Medulla oblongata (tissue), 1 donor: Measurements from ENCODE around the gene RNF111.
A peak's percentile ranks its signal among the peaks of the same experiment; 100 is the strongest.

Experiments
- DNase-seq: peaks from one replicate; pipeline ENCODE4 v3.0.0-alpha.2; 2015; ENCODE audit errors: extremely low spot score

RNF111 gene

DNA sequence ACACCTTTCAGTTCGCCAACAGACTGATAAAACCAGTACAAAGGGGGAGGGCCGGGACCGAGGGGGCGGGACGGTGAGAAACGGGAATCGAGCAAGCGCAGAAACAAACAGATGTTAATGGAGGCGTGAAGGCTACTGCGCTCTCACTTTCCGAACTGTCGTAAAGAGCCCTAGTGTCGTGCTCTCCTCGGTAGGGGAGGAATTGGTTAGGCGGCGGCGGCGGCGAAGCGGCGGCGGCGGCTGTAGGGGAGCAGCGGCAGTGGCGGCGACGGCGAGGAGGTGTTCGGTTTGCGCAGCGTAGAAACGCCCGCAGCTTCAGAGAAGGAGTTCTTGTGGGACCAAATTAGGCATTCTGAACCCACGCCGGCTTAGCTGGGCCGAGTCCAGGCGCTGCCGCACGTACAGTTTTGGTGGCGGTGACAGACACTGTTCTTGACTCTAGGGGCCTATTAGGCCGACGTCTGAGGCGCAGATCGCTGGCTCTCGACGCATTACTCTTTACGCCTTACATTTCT lies at the start of gene RNF111:
TSS of gene RNF111 (plus strand) at position 173 of the 515 bp plus-strand sequence. CDS start 43,160 bp downstream, outside the sequence.
- DNase-seq: peak; percentile 97

DNA sequence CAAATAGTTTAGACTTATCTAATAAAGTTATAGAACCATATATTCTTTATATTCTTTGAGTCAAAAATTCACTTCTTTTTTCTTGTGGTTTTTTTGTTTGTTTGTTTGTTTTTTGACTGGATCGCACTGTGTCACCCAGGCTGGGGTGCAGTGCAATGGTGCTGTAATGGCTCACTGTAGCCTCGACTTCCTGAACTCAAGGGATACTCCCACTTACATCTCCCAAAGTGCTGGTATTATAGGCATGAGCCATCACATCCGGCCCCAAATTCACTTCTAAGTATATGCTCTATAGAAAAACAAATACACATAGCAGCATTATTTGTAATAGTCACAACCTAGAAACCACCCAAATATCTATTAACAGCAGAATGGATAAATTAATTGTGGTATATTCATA lies 40.3 kb upstream of the RNF111 start:
- no peak for DNase-seq

DNA sequence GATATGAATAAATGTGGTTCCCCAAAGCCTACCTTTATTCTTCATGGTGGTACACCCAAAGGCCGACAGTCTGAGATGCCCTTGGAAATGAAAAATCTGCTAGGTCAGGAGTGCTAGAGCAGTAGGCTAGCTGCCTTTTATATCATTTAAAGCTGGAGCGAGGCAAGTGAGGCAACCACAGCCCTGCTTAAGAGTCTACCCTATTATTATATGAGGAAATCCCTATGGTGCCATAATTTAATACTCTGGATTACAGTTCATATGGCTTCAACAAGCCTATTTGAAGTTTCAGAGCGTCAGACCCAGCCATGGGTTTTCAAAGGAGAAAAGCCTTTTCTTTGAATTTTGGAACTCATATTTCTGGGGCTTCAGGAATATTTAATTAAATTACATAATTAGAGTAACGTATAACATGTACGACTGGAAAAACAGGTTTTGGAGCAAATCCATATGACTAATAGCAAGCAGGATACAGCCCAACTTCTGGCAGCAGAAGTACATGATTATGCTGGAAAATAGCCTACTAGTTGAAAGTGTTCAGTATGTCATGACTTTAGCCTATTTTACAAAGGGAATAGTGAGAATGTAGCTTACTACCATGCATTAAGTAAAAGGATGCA lies 36.0 kb upstream of the RNF111 start:
- DNase-seq: no peak

DNA sequence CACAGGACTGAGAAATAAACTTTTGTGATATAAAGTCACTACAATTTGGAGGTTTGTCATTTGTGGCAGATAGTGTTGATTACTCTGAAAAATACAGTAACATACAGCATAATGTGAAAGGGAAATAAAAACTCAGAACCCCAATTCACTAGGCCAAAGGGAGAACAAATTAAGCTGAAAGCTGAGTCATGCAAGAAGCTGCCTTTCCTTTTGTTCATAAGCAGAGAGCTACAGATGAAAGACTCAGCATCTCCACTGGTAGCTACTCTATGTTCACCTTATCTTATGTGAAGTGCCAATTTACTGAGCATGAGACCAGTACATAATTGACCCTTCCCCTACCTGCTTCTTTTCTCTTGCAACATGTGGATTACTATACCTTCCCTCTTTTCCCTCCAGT lies 34.7 kb upstream of the RNF111 start:
- no peak for DNase-seq

DNA sequence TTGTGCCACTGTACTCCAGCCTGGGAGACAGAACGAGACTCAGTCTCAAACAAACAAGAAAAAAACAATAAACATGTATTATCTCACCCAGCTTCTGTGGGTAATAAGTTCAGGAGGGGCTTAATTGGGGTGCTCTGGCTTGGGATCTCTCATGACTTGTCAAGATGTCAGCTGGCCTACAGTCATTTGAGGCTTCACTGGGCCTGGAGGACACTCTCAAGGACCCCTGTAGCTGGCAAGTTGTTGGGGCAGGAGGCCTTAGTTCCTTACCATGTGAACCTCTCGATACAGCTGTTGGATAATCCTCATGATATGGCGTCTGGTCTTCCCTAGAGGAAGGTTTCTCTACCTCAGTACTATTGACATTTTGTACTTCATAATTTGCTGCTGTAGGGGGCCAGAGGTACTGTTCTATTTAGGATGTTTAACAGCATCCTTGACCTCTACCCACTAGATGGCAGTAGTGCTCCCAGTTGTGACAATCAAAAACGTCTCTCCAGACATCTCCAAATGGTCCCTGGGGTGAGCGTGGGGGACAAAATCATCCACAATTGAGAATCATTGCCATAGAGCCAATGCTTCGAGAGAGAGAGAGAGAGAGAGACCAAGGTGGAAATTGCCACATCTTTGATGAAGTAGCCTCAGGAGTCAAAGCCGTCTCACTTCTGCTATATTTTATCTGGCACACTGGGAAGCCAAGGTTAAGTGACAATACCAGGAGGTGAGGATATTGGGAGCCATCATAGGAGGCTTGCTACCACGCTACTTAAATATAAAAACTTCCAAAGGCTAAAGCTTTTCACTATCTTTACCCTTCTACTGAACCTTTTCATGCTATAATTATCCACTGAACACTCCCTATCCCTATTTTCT lies 30.1 kb upstream of the RNF111 start:
- peak; percentile 75 for DNase-seq

DNA sequence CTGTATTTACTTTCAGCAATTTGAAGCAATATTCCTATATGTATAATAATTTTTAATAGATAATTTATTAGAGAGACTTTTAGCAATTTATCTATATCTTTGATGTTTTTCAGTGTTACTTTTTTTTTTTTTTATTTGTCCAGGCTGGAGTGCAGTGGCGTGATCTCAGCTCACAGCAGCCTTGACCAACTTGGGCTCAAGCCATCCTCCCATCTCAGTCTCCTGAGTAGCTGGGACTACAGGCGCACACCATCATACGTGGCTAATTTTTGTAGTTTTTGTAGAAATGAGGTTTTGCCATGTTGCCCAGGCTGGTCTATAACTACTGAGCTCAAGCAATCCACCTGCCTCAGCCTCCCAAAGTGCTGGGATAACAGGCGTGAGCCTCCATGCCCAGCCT lies 28.7 kb upstream of the RNF111 start:
- no peak for DNase-seq

DNA sequence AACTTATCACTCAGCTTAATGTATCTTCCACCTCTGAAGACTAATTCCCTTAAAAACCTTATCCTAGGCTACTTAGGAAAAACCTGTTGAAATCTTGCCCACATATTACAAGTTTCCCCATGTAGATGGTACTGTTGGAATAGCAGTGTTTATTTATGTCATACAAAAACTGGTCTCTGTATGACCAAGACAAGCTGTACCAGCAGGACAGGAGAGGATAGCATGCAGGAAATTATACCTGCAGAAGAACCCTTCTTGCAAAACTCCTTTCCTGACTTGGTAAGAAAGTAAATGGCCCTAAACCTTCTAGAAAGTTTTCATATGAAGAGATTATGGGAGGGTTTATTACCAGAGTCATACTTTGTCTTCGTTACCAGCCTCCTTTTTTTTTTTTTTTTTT lies 25.3 kb upstream of the RNF111 start:
- no peak for DNase-seq

DNA sequence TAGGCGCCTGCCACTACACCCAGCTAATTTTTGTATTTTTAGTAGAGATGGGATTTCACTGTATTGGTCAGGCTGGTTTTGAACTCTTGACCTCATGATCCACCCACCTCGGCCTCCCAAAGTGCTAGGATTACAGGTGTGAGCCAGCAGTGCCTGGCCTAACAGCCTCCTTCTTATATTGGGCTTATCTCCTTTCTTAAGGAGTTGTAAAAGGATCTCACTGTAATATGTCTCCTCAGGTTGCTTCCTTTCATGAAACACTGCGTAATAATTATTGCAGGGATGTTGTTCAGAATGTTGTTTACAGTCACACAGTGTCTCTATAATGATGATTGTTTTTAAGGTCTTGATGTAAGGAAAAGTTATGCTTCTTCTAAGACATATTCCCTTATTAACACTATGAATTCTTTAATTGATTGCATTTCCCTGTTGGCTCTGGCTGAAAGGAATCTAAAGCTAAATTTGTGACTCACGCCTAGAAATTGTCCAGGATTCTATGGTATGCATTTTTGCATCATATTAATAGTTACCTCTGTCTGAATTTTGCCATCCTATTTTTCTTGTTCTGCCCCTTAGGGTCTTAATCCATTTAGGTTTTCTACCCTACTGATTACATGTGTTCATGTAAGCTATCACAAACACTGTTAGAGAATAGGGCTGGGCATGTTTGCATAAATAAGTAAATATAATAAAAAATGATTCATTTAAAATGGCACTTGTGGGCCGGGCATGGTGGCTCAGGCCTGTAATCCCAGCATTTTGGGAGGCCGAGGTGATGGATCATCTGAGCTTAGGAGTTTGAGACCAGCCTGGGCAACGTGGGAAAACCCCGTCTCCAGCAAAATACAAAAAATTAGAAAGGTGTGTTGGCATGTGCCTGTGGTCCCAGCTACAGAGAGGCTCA lies 24.5 kb upstream of the RNF111 start:
- no peak for DNase-seq

DNA sequence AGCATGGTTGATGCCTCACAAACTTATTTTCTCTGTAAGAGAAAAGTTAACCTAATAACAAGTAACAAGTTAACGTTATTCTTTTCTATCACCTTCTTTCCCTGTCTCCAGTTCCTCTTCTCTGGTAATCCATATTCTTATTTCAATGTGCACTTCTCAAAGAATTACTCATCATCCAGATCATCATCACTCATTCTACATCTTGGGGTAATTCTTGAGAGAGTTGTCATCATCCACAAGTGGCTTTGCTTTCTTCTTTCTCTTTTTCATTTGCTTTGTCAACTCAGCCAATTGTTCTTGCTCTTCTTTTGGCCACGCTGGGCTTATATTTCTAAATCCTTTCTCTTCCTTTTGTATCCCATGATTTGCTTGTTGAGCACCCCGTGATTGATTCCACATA lies 20.8 kb upstream of the RNF111 start:
- no peak for DNase-seq

DNA sequence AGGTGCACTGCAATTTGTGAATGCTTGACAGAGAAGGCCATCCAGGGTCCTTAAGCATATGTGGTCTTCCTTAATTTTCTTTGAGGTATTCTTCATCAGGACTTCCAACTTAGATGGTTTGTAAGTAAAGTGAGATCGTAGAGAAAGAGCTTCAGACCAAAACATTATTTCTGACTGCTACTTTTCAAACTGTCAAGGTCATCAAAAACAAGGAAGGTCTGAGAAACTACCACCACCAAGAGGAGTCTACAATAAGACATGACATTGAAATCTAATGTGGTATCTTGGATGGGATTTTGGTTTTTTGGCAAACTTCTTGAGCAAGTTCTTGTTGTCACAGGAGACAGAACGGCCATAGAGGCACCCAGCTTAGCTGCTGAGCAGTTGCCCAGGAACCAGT lies 20.0 kb upstream of the RNF111 start:
- no peak for DNase-seq

DNA sequence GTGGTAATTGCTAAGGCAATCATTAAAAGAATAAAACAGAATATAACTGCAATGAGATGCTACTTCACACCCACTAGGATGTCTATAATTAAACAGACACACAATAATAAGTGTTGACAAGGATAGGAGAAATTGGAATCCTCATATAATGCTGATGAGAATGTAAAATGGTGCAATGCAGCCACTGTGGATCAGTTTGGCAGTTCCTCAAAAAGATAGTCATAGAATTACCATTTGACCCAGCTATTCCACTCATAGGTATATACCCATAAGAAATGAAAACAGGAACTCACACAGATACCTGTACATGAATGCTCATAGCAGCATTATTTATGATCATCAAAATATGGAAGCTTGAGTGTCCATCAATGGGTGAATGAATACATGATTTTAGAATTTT lies 9.6 kb upstream of the RNF111 start:
- no peak for DNase-seq

DNA sequence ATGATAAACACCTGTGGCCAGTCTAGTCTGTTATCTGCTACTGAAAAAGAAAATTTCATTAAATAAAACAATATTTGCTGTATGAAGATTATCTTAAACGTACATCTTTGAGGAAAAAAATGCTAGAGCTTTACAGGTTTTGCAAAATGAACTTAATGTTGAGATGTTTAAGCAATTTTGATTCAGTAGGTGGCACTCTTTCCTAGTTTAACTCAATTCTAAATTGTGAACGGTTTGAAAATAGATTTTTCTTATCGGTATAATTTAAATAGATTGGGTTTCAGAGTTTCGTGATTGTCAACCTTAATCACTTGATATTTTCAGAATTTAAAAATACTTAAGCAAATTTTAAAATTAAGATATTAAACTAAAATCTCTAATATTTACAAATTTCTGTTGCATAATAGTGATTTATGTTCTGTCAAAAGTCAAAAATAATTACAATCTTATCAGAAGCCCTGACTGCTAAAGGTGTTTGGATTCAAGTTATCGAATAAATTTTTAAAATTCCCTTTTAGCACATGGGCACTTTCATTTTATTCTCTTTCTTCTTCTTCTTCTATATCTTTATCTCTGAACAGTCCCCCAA lies 7.0 kb upstream of the RNF111 start:
- peak; percentile 68 for DNase-seq

DNA sequence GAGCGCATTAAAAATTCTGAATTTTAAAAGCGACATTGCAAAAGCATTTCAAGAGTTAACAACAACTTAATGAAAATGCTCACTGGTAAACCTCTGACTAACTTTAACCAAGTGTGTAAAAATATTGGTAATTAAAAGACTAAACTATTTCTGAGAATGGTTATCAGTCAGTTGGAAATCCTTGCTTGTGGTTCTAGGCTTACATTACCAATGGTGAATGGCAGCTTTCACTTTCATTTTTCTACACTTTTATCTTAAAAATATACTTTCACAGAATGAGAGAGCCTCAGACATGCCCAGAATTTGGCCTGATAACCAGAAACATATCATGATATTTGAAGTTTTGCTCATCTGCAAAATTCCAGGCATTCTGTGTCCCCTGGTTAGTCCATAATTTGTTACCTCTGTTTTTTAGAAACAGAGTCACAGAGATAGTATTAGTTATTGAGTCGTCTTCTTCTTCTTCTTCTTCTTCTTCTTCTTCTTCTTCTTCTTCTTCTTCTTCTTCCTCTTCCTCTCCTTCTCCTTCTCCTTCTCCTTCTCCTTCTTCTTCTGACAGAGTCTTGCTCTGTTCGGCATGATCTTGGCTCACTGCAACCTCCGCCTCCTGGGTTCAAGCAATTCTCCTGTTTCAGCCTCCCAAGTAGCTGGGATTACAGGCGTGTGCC lies 5.5 kb upstream of the RNF111 start:
- DNase-seq: no peak

DNA sequence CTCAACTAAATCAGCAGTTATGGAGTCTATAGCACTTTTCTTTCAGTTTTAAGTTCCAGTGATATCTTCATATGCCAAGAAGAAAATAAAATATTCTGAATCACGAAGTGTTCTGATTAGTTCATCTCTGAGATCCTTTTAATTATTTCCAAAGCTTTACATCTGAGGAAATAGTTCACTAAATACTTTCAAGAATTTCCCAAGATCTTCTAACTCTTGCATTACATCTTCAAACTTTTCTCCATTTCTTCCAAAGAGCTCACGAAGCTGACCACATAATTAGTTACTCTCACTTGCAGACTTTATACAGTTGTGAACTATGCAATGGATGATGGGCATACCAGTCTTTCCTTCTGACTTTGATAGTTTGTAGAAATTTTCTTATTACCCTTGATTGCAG lies 4.2 kb upstream of the RNF111 start:
- DNase-seq: no peak

DNA sequence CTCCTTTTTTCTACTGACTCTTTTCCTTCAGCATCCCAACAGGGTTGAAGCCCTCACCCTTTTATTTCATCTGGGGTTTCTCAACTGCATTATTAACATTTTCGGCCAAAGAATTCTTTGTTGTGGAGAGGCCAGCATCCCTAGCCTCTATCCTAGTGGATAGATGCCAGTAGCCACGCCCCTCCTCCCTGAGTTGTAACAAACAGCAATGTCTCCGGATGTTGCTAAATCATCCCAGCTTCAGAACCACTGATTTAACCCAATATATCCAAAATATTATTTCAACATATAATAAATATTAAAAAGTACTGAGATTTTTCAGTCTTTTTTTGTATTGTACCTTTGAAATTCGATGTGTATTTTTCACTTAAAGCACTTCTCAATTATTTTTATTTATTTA lies 2.0 kb upstream of the RNF111 start:
- DNase-seq: no peak

DNA sequence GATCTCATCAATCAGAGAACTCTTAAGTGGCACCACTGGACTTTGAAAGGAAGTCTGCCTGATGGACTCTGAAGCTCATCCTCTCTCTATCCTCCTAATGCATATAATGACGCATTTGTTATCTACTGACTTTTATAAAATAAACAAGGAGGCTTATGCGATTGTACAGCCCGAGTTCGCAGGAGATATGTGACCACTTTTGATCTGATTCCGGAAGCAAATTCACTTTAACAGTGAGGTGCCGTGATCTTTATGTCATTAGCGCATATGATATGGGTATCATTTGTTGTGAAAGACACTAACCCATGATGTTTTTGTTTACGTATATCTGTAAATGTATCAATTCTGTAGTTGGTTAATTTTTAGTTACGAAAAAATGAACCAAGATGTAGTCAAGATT lies 427 bp upstream of the RNF111 start:
- peak; percentile 31 for DNase-seq

DNA sequence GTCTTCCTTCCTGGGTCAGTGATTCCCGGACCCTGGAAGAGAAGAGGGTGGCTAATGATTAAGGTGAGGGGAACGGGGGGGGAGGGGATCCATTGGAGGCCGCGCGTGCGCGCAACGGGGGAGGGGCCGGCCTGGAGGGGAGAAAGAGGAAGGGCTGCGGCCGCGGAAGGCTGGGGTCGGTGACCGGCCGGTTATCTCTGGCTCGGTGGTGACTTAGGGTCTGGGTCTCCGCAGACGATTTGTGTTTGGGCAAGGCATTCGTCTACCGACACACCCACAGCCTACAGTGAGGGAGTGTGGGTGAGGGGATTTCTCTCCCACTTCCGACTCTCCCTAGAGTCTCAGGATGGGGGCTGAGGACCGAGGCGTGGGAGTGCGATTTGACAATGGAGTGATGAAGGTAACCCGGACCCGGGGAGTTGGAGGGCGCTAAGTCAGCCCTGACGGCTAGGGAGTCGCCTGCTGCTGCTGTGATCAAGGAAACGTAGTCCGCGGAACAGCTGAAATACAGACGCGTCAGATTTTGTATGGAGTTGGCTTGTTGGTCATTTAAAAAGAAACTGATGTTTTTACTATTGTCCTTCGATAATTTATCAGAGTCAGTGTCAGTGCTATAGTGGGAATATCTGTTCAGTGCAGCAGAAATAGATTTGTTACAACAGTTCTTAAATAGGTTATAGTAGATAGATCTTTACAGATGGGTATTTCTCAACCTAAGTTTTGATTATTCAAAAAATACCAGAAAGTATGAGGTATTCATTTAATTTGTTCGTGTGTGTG lies 733 bp downstream of the RNF111 start:
- DNase-seq: peak; percentile 77

DNA sequence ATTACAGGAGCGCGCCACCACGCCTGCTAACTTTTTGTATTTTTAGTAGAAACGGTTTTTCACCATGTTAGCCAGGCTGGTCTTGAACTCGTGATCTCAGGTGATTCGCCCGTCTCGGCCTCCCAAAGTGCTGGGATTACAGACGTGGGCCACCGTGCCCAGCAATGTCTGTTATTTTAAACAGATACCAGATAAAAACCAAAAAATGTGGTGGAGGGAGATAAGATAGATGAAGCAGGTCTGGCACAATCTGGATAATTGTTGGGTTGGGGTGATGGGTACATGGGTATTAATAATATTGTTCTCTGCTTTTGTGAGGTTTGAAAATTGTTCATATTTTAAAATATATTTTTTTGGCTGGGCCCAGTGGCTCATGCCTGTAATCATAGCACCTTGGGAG lies 4.7 kb downstream of the RNF111 start:
- no peak for DNase-seq

DNA sequence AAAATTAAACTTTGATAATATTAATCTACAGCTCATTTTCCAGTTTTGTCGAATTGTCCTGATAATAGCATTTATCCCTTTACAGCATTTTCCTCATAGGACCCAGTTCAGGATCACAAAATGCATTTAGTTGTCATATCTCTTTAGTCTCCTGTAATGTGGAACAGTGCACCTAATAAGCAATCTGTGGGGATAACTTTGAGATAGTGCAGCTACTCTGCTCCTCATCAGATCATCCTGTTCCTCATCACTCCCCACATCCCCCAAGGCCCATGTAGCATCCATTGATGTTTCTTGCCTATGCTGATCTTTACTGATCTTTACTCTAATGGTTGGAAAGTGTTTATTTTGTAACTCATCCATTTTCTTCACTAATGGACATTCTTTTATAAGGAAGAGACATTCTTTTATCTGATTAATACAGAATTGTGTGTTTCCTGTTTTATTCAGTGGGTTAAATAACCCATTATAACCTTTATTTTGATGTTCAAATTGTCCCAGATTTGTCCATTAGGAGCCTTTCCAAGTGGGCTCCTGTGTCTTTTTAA lies 7.5 kb downstream of the RNF111 start:
- no peak for DNase-seq

DNA sequence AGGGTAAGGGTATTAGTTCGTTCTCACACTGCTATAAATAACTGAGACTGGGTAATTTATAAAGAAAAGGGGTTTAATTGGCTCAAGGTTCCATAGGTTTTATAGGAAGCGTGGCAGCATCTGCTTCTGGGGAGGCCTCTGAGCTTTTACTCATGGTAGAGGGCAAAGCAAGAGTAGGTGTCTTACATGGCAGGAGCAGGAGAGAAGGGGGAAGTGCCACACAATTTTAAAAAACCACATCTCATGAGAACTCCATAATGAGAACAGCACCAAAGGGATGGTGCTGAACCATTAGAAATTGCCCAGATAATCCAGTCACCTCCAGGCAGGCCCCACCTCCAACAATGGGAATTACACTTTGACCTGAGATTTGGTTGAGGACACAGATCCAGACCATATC lies 12.2 kb downstream of the RNF111 start:
- DNase-seq: no peak
